ENCODE results near the gene LHFPL3.

DNA sequence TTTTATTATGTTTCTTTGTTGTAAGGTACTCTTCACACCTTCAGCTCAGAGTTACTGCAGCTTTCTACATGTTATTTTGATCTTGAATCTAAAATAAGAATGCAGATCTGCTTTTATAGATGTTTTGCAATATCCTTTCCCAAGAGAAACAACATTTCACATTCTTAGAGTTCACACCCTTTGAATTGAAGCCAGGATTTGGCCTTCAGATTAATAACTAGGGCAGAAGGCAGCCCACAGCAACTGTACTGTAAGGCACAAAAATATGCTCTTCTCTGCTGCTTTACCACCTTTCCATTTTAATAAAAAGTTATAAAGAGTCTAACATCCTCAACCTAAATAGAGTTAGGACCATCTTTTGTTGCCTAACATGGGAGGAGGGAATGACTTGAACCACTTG, 224.7 kb downstream of the LHFPL3 start:
- TF ChIP-seq, protein P1, sequence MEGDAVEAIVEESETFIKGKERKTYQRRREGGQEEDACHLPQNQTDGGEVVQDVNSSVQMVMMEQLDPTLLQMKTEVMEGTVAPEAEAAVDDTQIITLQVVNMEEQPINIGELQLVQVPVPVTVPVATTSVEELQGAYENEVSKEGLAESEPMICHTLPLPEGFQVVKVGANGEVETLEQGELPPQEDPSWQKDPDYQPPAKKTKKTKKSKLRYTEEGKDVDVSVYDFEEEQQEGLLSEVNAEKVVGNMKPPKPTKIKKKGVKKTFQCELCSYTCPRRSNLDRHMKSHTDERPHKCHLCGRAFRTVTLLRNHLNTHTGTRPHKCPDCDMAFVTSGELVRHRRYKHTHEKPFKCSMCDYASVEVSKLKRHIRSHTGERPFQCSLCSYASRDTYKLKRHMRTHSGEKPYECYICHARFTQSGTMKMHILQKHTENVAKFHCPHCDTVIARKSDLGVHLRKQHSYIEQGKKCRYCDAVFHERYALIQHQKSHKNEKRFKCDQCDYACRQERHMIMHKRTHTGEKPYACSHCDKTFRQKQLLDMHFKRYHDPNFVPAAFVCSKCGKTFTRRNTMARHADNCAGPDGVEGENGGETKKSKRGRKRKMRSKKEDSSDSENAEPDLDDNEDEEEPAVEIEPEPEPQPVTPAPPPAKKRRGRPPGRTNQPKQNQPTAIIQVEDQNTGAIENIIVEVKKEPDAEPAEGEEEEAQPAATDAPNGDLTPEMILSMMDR (IDR thresholded peaks at IDR 0.05 in 4 of 5, conservative IDR thresholded peaks at IDR 0.05 in 1 of 5): no peak
- TF ChIP-seq POLR2A (IDR thresholded peaks at IDR 0.05): no peak
